HepG2 (cell line): ENCODE measurements around the gene UAP1. TPM values are rescaled to one million over a fixed set of nuclear protein-coding genes. Genes with fewer than 3 reads are reported as not detected.

ENCODE experiments used
- ATAC-seq: fragments of 200-7000 bp; cut with Tn5 transposase; 3 replicates; pipeline ENCODE4 v1.9.1; 2020; ENCODE audit warnings: mild to moderate bottlenecking, moderate library complexity
- BruUV-seq: library from RNA; stranded (reverse); fragments of 400-500 nt; replicated peaks from 2 replicates; lab custom pipeline; 2021; lab: Mats Ljungman, UMichigan
- CTCF ChIA-PET: fragments of 300-600 bp; formaldehyde crosslinking; extraction: SDS; loops from one replicate; lab custom pipeline; 2021; ENCODE audit warnings: low total read pairs, inconsistent platforms, low intra/inter-chr PET ratio; lab: Yijun Ruan, JAX
- POLR2A ChIA-PET: fragments of 350-600 bp; sonication (Branson Sonifier 250); formaldehyde crosslinking; loops from one replicate; lab custom pipeline; 2020; ENCODE audit warnings: antibody characterized with exemption, inconsistent platforms; lab: Yijun Ruan, JAX
- DNase-seq: peaks from one replicate; pipeline ENCODE4 v3.0.0-alpha.2; 2015; ENCODE audit warnings: low spot score
- FAIRE-seq: peaks from 3 replicates; lab custom pipeline; 2011; peaks lifted over from hg19 to GRCh38; lab: Jason Lieb, UNC
- H2AFZ ChIP-seq: one replicate; pipeline ENCODE4 v1.6.1; 2011; ENCODE audit warnings: low read length, inconsistent platforms
- H3K27ac ChIP-seq: fragments of 300-600 bp; 3 replicates; pipeline ENCODE4 v1.8.0; 2011; ENCODE audit warnings: mixed run types, mild to moderate bottlenecking, mixed read lengths, low read length, inconsistent platforms; ENCODE audit not compliant: insufficient read depth; ENCODE audit errors: extremely low read length
- H3K27me3 ChIP-seq, 2 experiments: fragments of 200-600 bp in 1 of 2; 2 replicates in 1 of 2; 3 replicates in 1 of 2; pipeline versions ENCODE4 v1.6.0 to v1.8.0; 2011; ENCODE audit warnings: low read length in 2 of 2, mild to moderate bottlenecking in 2 of 2, moderate library complexity in 2 of 2, inconsistent platforms in 1 of 2; ENCODE audit not compliant: insufficient read depth in 2 of 2, control insufficient read depth in 1 of 2
- H3K36me3 ChIP-seq, 2 experiments: fragments of 200-600 bp in 1 of 2; replicated peaks in 1 of 2; 2 replicates in 1 of 2; 3 replicates in 1 of 2; pipeline versions ENCODE4 v1.5.1 to v1.8.0; 2011; ENCODE audit warnings: low read length in 2 of 2, inconsistent platforms in 1 of 2; ENCODE audit not compliant: insufficient read depth in 2 of 2, control insufficient read depth in 1 of 2
- H3K4me1 ChIP-seq: 2 replicates; pipeline ENCODE4 v1.5.1; 2012; ENCODE audit warnings: low read length, inconsistent platforms; ENCODE audit not compliant: insufficient read depth
- H3K4me2 ChIP-seq: 2 replicates; pipeline ENCODE4 v1.6.0; 2011; ENCODE audit warnings: low read depth, low read length, inconsistent platforms
- H3K4me3 ChIP-seq, 3 experiments: fragments of 200-600 bp in 1 of 3; sonication (generic), shearing (Covaris generic) in 1 of 3; replicated peaks in 1 of 3; 2 replicates each; pipeline ENCODE4 v1.5.1; 2011 to 2016; ENCODE audit warnings: low read length in 3 of 3, inconsistent platforms in 2 of 3, low read depth in 2 of 3, mild to moderate bottlenecking in 2 of 3, control low read depth in 1 of 3, mixed read lengths in 1 of 3; ENCODE audit not compliant: insufficient read depth in 1 of 3
- H3K79me2 ChIP-seq: one replicate; pipeline ENCODE4 v1.6.1; 2011; ENCODE audit warnings: low read length, inconsistent platforms; ENCODE audit not compliant: insufficient read depth
- H3K9ac ChIP-seq: 2 replicates; pipeline ENCODE4 v1.6.0; 2011; ENCODE audit warnings: mild to moderate bottlenecking, low read depth, low read length, inconsistent platforms; ENCODE audit not compliant: insufficient read depth
- H3K9me3 ChIP-seq: 2 replicates; pipeline ENCODE4 v1.5.1; 2012; ENCODE audit warnings: mild to moderate bottlenecking, low read length
- H4K20me1 ChIP-seq: 2 replicates; pipeline ENCODE4 v1.6.0; 2011; ENCODE audit warnings: inconsistent platforms, mild to moderate bottlenecking, low read length, moderate library complexity; ENCODE audit not compliant: insufficient read depth
- ATF4 ChIP-seq, 2 experiments: fragments of 450-650 bp in 1 of 2; sonication (generic) in 1 of 2; formaldehyde crosslinking; IDR thresholded peaks; 2 replicates each; pipeline versions ENCODE4 v1.5.0 to v1.8.0; 2020 to 2022; ENCODE audit warnings: mild to moderate bottlenecking in 1 of 2, missing genetic modification reagents in 1 of 2
- CC2D1A ChIP-seq: sonication (generic); formaldehyde crosslinking; IDR thresholded peaks from 2 replicates; pipeline ENCODE4 v1.8.1; 2023; ENCODE audit warnings: mild to moderate bottlenecking, missing genetic modification reagents
- EZH2 ChIP-seq: conservative IDR thresholded peaks from 2 replicates; pipeline ENCODE4 v1.6.1; 2012; ENCODE audit warnings: mild to moderate bottlenecking, low read depth, low read length, moderate library complexity
- KAT2B ChIP-seq: fragments of 150-350 bp; IDR thresholded peaks from 2 replicates; pipeline ENCODE4 v1.6.1; 2014; ENCODE audit warnings: low read depth, low read length, borderline replicate concordance
- TFAP4 ChIP-seq: sonication (generic); IDR thresholded peaks from 2 replicates; pipeline ENCODE4 v1.6.1; 2016; ENCODE audit warnings: low read depth, borderline replicate concordance
- ZNF354B ChIP-seq: sonication (generic); formaldehyde crosslinking; IDR thresholded peaks from 2 replicates; pipeline ENCODE4 v1.8.0; 2022; ENCODE audit warnings: mild to moderate bottlenecking, missing genetic modification reagents
- ZNF407 ChIP-seq: sonication (generic); formaldehyde crosslinking; IDR thresholded peaks from one replicate; pipeline ENCODE4 v1.5.1; 2020; ENCODE audit warnings: mild to moderate bottlenecking, missing genetic modification reagents; ENCODE audit errors: not compliant biosample characterization
- ZNF430 ChIP-seq: sonication (generic); formaldehyde crosslinking; IDR thresholded peaks from 2 replicates; pipeline ENCODE4 v1.9.0; 2021; ENCODE audit warnings: mild to moderate bottlenecking, missing genetic modification reagents
- ZNF547 ChIP-seq: sonication (generic); formaldehyde crosslinking; IDR thresholded peaks from 2 replicates; pipeline ENCODE4 v1.5.1; 2020; ENCODE audit warnings: mild to moderate bottlenecking, missing genetic modification reagents
- ZNF619 ChIP-seq: sonication (generic); formaldehyde crosslinking; IDR thresholded peaks from 2 replicates; pipeline ENCODE4 v1.4.0; 2020; ENCODE audit warnings: mild to moderate bottlenecking, missing genetic modification reagents
- ZNF737 ChIP-seq: sonication (generic); formaldehyde crosslinking; IDR thresholded peaks from 2 replicates; pipeline ENCODE4 v1.5.0; 2020; ENCODE audit warnings: missing genetic modification reagents, mild to moderate bottlenecking, borderline replicate concordance
- ZNF768 ChIP-seq: sonication (generic); formaldehyde crosslinking; IDR thresholded peaks from 2 replicates; pipeline ENCODE4 v1.4.0; 2020; ENCODE audit warnings: missing genetic modification reagents
- ZNF790 ChIP-seq: sonication (generic); formaldehyde crosslinking; IDR thresholded peaks from 2 replicates; pipeline ENCODE4 v1.8.0; 2022; ENCODE audit warnings: missing genetic modification reagents, mild to moderate bottlenecking, borderline replicate concordance
- WGBS: methylation state at CpG from one replicate; pipeline ENCODE4 v1.1.6; 2017; ENCODE audit warnings: low lambda C conversion rate; 5-methylcytosine and 5-hydroxymethylcytosine counted together
- in situ Hi-C: cut with HindIII; loops from 2 replicates; pipeline ENCODE4 v1.10.0; 2017; ENCODE audit warnings: low pct_unique_long_range_greater_than_20kb; ENCODE audit not compliant: extremely low pct_ligation_motif_present
- intact Hi-C: fragments of 100-400 bp; cut with micrococcal nuclease; formaldehyde crosslinking; loops from one replicate; pipeline ENCODE4 v1.10.0; 2022; ENCODE audit not compliant: unreplicated experiment
- polyA plus RNA-seq, 8 experiments: library from polyadenylated mRNA; depleted of rRNA in 3 of 8; stranded (reverse) in 7 of 8; unstranded in 1 of 8; fragments of >200 nt; fragmentation: Illumina TruSeq in 4 of 8; extraction: Trizol in 4 of 8; gene quantifications; 2 replicates each; pipeline versions ENCODE4 v1.2.1 to v1.2.3, GENCODE V29; 2011 to 2016; ENCODE audit warnings: low read depth in 4 of 8, missing spikeins in 1 of 8, mixed read lengths in 1 of 8; ENCODE audit not compliant: insufficient read depth in 1 of 8
- total RNA-seq, 5 experiments: library from RNA; depleted of rRNA; stranded (reverse); fragments of >200 nt; fragmentation: Illumina TruSeq; extraction: Trizol; gene quantifications; 2 replicates each; pipeline ENCODE4 v1.2.3, GENCODE V29; 2016; ENCODE audit warnings: low read depth in 1 of 5

The UAP1 gene
- total and polyA plus RNA-seq, 2 of the 13 experiments (the other 11 are each of a cell fraction or from before 2014, with no cell fraction given), result 48.4 to 117 TPM

- TF ChIP-seq EZH2, result no peak
- TF ChIP-seq KAT2B, result no peak
- TF ChIP-seq ZNF790 (CRISPR knock-in tag), result no peak
- no peak for TF ChIP-seq ZNF430 (CRISPR knock-in tag)
- TF ChIP-seq ZNF737, result no peak
- no peak for TF ChIP-seq ZNF547 (CRISPR knock-in tag)
- no peak for TF ChIP-seq ZNF354B (CRISPR knock-in tag)
- no peak for TF ChIP-seq ATF4 (CRISPR knock-in tag; IDR thresholded peaks at IDR 0.05)
Observed at GRCh38 chr1:162626094-162626493, 64.6 kb downstream of the UAP1 start (continued).

GRCh38 chr1:162626761-162627160, 65.2 kb downstream of the UAP1 start:
- BruUV-seq, result no TSS peak
- no peaks in the 10 kb centered on the region for H3K4me1 ChIP-seq
- H3K4me3 ChIP-seq, result no peak overlapping the region
- CTCF ChIA-PET, result no interaction called here
- no peak overlapping the region for H2AFZ ChIP-seq
- no peak overlapping the region for H3K9ac ChIP-seq
- H4K20me1 ChIP-seq, result no peaks in the 10 kb centered on the region
- H3K79me2 ChIP-seq, result no peaks in the 10 kb centered on the region
- no peak overlapping the region for H3K27ac ChIP-seq
- in situ Hi-C loops (loop anchor here (10.0 kb wide), 1 partner anchor 178 kb away; no protein-coding TSS in a partner anchor), intact Hi-C loops (loop anchor here (2.0 kb wide), 1 partner anchor 570 kb away; no protein-coding TSS in a partner anchor)
- H3K27me3 ChIP-seq, result no peaks in the 10 kb centered on the region
- POLR2A ChIA-PET, result no interaction called here
- ATAC-seq (no peak), DNase-seq (no peak), FAIRE-seq (no peak)
- H3K4me2 ChIP-seq, result no peak overlapping the region
- WGBS, result 49% methylated on average over 2 of the region's 2 CpGs
- no peaks in the 10 kb centered on the region for H3K9me3 ChIP-seq
- H3K36me3 ChIP-seq, result no peaks in the 10 kb centered on the region
- TF ChIP-seq ZNF768 (CRISPR knock-in tag) (no peak), ZNF407 (CRISPR knock-in tag) (no peak), TFAP4 (no peak), ZNF619 (CRISPR knock-in tag) (no peak), CC2D1A (no peak)
